GM19397 (cell line): ENCODE data around the gene SLC26A5.
"Not testable (repeated sequence)": the region's sequence is repeated elsewhere in the genome, so short reads cannot be mapped to it uniquely, and the experiment has no call there.

ENCODE experiments used
- ATAC-seq: cut with Tn5 transposase; IDR thresholded peaks from one replicate; pipeline ENCODE4 v1.9.1; 2021; ENCODE audit warnings: mild to moderate bottlenecking, moderate library complexity; ENCODE audit not compliant: unreplicated experiment

Gene SLC26A5

DNA sequence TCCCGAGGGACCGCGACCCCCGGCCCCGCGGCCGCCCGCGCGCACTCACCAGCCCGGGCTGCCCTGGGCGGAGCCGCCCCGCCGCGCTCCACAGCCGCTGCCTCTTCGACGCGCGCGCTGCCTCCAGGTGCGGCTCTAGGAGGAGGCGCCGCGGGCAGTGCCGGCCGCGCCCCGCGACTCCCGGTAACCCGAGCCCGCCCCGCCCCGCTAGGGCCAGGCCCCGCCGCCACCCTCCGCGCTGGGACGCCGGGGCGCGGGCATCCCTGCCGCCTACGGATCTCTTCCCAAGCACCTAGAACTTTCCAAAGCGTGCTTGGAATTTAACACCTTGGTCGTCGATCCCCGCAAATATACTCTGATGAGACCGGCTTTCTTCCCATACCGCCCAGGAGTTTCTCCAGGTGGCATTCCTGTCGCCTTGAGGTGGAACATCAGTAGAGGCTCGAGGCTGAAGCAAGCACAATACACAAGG lies at the start of gene SLC26A5:
Gene SLC26A5 (minus strand): TSS at position 159 of the 472 bp plus-strand sequence. CDS start 24,693 bp downstream, outside the sequence.
- no peak for ATAC-seq

GRCh38 chr7:103487419-103487818 lies 41.4 kb upstream of the SLC26A5 start:
- no peak for ATAC-seq

- ATAC-seq: not testable (repeated sequence)
Measured at GRCh38 chr7:103486873-103487272, 40.9 kb upstream of the SLC26A5 start.

- ATAC-seq: no peak
Measured at GRCh38 chr7:103480771-103481170, 34.8 kb upstream of the SLC26A5 start.

- ATAC-seq: no peak
Measured at GRCh38 chr7:103474956-103475355, 28.9 kb upstream of the SLC26A5 start.

DNA sequence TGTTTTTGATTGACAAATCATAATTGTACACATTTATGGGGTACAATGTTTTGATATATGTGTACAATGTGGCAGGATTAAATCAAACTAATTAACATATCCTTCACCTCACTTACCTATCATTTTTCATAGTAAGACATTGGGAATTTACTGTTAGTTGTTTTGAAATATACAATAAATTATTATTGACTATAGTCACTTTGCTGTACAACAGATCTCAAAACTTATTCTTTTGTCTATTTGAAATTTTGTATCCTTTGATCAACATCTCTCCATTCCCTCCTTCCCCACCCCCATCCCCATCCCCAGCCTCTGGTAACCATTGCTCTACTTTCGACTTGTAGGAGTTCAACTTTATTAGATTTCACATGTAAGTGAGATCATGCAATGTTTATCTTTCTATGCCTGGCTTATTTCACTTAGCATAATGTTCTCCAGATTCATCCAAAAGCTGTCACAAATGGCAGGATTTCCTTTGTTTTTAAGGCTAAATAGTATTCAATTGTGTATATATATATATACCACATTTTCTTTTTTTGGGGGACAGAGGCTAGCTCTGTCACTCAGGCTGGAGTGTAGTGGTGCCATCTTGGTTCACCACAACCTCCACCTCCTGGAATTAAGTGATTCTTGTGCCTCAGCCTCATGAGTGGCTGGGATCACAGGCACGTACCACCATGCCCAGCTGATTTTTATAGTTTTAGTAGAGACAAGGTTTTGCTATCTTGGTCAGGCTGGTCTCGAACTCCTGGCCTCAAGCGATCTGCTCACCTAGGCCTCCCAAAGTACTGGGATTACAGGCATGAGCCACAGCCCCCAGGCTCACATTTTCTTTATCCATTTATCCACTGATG lies 23.3 kb upstream of the SLC26A5 start:
- no peak for ATAC-seq

- ATAC-seq: no peak
Measured at GRCh38 chr7:103466814-103467213, 20.8 kb upstream of the SLC26A5 start.

DNA sequence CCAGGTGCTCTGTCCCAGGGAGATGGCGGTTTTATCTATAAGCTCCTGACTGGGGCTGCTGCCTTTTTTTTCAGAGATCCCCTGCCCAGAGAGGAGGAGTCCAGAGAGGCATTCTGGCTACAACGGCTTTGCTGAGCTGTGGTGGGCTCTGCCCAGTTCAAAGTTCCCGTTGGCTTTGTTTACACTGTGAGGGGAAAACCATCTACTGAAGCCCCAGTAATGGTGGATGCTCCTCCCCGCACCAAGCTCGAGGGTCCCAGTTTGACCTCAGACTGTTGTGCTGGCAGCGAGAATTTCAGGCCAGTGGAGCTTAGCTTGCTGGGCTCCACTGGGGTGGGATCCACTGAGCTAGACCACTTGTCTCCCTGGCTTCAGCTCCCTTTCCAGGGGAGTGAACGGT lies 16.4 kb upstream of the SLC26A5 start:
- ATAC-seq: no peak

GRCh38 chr7:103447073-103447960 lies 1.3 kb upstream of the SLC26A5 start:
- no peak for ATAC-seq

DNA sequence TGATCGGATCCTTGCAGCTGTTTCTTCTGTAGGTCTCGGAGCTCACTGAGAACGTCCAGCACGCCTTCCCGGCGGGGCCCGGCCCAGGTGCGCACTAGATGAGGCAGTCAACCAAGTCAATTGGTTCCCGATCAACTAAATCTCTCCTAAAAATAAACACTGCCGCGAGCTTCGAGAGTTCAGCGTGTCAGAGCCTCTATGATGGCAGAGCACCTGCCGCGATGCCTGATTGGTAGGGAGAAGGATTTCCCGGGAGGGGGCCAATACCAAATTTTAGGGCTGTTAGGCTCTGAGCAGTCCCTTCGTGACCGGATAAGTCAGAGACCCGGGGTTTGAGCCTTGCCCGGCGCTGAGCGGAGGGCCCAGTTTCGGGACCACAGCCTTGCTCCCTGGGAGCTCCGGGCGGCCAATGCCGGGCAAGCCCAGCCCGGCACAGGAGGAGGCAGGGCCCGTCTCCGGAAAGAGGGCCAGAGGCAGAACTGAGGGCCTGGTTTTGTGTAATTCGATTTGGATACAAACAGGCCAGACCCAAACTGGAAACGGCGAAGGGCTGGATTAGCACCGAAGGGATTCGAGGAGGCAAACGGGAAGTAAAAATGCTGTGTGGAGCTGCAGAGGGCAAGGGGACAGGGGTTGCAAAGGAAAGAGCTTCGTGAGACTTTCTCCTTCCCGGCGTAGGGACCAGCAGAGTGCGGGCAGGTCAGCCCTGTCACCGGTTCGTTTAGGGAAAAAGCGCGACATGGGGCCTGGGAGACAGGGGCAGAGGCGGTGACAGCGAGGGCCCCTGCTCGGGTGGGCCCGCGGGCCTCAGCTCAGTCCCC lies 569 bp downstream of the SLC26A5 start:
- no peak for ATAC-seq

GRCh38 chr7:103439661-103440060 lies 6.3 kb downstream of the SLC26A5 start:
- no peak for ATAC-seq

GRCh38 chr7:103437623-103438022 lies 8.4 kb downstream of the SLC26A5 start:
- ATAC-seq: no peak

DNA sequence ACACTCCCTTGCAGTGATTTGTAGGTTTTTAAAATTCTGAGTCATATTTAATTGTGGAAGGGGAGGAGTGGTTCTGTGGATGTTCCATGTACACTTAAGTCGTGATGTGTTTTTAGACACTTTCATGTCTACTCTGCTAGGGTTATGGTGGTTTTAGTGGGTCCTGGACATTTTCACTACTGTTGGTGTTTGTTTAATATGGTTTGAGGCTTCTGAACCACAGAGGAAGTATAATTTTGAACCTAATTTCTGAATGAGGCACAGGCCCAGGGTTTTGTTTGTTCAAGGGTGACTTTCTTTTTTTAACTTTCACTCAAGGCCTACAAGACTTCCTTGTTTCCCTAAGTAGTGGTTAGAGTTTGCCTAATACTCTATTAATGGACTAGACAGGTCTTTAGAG lies 13.3 kb downstream of the SLC26A5 start:
- no peak for ATAC-seq

DNA sequence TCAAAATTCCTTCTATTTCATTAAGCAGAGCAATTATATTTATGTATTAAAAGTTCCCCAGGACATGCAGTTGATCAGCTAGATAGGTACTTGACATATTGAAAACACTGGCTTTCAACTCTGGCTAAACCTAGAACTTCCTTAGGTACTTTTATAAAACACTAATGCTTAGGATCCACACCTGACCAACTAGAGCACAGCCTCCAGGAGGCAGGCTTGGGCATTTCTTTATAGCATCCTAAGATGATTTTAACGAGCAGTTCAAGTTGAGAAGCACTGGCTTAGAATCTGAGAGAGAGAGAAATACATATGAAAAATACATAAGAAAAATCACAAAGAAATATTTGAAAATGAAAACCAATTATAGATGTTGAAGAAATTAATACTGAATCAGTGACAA lies 20.8 kb downstream of the SLC26A5 start:
- no peak for ATAC-seq

GRCh38 chr7:103423467-103424179 lies 22.4 kb downstream of the SLC26A5 start:
- ATAC-seq: no peak

DNA sequence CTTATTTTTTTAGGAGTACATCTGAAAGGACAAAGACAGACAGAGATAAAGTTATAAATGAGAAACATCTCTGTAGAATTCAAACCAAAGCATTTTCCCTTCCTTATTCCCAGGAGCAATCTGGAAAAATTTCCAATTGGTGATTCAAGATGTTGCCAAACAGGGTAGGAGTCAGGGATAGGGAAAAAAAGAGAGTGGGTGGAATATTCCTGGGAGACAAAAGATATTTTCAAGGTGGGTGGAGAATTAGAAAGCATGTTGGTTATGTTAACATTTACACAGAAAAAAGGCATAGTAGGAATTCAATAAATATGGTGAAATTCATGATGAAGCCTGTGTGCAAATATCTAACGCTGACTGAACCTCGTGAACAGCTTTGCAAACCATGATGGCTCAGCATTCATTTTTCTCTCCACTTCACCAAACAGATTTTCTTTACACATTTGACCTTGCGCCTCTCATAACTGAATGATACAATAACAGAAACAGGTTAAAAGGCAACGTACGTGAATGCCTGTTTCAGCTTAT lies 25.1 kb downstream of the SLC26A5 start:
- ATAC-seq: no peak

DNA sequence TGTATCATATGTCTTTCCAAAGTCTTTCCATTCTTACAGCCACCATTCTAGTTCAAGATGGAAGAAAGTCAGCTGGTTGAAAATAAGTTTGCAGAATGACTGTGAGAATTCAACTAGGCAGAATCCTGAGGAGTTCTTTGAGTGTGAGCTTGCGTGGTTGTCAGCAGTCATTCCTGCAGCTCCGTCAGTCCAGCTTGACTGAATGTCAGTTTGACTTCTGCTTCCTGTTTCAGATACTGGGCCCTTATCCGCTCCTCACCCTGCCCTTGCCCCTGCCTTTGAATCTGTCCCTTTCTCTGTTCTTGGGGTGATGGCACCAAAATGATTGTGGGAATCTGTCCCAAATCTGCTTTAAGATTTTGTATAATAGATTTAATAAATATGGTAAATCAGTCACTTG lies 27.8 kb downstream of the SLC26A5 start:
- ATAC-seq: no peak

DNA sequence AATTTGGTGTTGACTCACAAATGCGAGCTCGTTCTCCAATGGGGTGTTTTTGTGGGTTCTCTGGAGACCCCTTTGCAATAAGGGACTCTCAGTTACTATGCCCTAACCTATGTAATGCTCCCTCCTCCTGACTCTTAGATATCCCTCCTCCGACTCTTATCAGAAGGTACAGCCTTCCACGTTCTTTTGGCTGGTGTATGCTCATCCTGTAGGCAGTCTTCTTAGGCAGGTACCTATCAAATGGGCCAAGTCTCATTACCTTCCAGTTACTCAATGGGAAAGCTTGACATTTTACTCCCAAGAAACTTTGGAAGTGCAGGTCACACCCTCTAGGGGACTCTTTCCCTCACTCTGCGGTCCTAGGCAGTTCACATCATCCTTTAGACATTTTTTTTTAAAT lies 32.6 kb downstream of the SLC26A5 start:
- no peak for ATAC-seq

DNA sequence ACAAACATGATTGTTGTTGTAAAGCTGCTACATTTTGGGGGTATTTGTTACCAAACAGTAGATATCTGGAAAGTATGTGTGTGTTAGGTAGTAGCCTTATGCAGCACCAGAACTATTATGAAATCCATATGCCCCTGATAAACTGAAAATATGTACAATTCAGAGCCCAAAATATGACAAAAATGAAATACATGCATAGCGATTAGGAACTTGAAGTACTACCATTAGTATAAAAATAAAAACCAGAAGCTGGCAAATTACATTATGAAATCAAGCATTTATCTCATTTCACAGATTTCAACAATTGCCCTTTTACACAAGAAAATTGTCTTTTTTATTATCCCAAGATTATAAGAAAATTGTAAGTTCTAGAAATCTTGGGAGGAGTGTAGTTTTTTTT lies 33.9 kb downstream of the SLC26A5 start:
- ATAC-seq: no peak
